Measurements from ENCODE around the gene ITPR3.
A peak's percentile ranks its signal among the peaks of the same experiment; 100 is the strongest.

ITPR3 gene

DNA sequence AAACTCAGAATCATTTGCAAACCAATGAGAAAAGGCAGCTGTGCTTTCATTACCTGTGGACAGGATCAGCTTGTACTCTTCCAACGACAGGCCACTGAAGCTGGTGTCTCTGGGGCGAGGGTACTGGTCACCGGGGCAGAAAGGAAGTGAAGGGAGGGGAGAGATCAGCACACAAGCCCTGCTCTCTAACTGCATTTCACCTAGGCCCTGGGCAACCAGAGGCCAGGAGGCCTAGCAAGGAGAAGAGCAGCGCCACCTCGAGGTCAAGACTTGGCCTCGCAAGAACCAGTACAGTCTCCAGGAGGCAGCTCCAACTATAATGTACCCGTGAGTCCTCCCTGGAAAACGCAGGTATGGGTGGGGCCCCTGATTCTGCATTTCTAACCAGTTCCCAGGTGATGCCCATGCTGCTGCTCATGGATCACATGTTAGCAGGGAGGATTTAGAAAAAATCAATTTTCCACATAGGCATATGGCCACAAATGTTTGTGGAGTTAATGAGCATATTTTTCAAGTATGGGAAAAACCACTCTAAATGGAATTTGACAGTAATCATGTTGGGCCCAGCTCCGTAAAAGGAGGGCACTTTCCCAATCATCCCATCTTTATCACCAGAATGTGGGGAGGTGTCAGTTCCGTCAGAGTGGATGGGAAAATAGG is 79.4 kb downstream of the ITPR3 start:
- peak; percentile 68 for DNase-seq (ENCODE audit: low spot score)

DNA sequence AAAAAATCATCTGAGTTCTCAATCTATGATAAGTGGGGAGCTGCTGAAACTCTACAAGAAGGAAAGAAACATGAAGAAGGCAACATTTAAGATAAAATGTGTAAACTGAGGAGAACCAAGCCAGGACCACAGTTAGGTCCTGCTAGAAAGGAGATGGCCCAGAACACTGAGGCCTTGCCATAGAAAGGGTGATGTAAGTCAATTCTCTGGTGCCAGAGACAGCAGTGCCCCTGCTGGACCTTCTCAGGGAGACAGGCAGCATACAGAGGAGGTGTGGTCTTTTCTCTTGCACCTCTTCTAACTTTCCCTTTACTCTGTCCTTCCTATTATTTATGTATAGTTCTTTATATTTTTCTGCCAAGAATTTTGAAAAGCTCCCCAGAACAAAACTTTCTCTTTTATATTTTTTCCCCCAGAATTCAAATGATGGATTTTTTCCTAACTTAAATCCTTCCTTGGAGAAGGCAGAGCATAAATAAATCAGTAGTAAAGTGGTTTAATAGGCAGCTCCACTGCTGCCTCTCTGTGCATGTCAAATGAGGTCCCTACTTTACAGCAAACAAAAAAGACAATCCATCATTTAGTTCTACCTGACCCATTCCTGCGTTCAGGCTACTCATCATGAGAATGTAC is 81.3 kb downstream of the ITPR3 start:
- DNase-seq (ENCODE audit: low spot score) = peak; percentile 81

GRCh38 chr6:33704215-33705066 is 83.3 kb downstream of the ITPR3 start:
- DNase-seq (ENCODE audit: low spot score) = no peak

DNA sequence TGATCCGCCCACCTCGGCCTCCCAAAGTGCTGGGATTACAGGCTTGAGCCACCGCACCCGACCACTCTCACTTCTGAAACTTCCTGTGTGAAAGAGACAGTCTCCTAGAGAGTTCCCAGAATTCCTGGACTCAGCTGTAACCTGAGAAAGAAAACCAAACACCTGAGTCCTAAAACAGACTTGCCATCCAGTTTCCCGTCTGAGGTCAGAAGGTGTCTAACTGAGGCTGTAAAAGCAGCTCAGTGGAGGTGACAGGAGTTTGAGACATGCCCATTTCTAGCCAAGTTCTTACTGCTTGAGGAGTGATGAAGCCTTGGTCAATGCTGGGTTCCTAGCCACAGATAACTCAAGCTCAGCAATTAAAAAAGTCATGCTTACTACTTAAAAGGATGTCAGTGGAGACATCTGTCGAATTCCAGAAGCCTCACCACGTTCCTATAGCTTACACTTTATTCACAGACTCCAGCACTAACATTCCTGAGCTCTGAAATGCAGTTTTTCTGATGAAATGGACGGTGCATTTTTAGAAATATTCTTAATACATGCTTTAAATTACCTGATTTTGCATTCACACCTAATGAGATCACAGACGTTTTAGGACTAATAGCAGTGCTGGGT is 84.3 kb downstream of the ITPR3 start:
- no peak for DNase-seq (ENCODE audit: low spot score)

DNA sequence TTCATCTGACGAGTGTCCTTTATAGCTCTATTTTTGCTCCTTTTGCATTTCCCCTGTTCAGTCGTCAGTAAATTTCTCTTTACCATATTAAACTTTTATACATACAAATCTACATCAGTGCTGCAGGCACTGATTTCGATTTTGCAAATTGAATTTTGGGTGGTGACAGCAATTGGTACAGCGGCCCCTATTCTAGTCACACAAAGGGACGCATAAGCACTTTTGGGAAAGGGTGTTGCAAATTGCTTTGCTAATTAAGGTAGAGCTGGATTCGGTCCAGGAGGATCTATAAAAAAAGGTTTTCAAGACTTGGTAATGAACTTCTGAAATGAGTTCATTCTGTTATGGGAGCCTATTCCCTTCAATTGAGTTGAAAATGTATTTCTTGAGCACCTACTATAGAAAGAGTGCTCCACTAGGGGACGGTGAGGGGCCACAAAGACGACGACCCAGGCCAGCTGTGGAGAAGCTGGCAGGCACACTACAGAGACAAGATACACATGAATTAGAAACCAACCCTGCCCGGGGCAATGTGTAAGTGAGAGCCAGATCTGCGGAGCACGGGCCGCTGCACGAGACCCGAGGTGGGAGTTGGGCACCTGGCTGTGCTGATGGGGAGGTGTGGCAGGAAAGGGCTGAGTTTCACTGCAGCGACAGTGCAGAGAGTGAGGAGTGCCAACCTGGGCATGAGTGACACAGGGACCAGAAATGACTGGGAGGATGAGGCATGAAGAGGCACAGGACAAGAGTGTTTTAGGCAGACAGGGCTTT is 85.0 kb downstream of the ITPR3 start:
- DNase-seq (ENCODE audit: low spot score) = no peak

DNA sequence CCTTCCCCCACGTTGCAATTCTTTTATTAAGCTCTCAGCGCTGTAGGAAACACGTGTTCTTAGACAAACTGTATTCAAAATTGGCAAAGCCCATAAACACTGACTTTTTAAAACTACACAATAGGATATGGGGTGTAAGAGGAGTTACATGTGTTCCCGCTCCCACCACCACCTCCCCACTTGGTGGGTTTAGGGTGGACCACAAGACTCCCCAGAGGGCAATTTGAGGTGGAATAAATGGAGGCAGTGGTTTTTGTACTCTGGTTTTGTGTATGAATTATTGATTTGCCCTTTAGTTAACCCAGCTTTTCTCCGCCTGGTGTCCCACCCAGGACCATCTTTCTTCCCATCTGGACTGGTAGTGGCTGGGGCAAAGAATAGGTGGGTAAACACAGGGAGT is 86.6 kb downstream of the ITPR3 start:
- DNase-seq (ENCODE audit: low spot score) = no peak

- no peak for DNase-seq (ENCODE audit: low spot score)
These were observed 87.5 kb downstream of the ITPR3 start for GRCh38 chr6:33708516-33709204.

- DNase-seq (ENCODE audit: low spot score) = no peak
These were observed 88.6 kb downstream of the ITPR3 start for GRCh38 chr6:33709605-33710295.

GRCh38 chr6:33710296-33711121 is 89.4 kb downstream of the ITPR3 start:
- DNase-seq (ENCODE audit: low spot score) = no peak

DNA sequence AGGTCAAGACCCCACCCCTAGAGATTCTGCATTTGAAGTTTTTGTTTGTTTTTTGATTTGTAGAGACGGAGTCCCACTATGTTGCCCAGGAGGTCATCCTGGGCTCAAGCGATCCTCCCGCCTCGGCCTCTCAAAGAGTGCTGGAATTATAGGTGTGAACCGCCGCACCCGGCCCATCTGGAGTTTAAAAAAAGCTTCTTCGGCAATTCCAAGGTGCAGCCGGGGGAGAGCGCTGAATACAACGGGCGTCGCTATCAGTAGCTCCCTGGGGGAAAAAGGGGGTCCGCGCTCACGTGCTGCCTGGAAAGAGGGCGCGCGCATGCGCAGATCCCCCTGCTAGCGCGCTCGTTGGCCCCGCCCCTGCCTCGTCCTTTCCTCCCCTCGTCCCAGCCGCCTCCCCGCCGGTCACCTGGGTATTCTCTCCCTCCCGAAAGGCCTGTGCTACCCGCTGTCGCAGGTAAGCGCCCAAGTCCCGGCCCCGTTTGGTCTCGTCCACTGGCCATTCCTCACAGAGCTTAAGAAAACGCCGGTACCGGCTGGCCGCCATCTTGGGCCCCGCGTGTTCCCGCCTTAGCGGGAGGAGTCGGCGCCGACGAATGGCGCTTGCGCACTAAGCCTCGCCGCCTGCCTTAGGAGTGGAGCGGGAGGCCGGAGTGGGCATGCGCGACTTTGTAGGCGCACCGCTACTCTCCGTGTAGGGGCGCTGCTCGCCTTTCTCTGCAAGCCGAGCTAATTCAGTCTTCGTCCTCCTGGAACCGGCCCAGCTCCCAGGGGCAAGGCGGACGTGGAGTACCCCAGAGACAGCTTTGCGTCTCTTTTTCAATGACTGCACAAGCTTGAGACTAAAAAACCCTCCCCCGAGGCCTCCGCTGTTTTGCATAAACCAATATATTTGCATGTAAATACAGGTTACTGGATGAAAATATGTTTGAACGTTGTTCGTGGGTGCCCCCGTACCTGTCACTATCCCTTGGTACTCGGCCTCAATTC is 90.3 kb downstream of the ITPR3 start, which contains the start of gene UQCC2:
Gene UQCC2 (minus strand): TSS at position 561 of the 990 bp plus-strand sequence. CDS start 14 bp downstream, at position 547.
- DNase-seq (ENCODE audit: low spot score) = peak; percentile 100

- no peak for DNase-seq (ENCODE audit: low spot score)
These were observed 91.8 kb downstream of the ITPR3 start for GRCh38 chr6:33712914-33713313.

GRCh38 chr6:33713786-33714185 is 92.7 kb downstream of the ITPR3 start:
- no peak for DNase-seq (ENCODE audit: low spot score)

DNA sequence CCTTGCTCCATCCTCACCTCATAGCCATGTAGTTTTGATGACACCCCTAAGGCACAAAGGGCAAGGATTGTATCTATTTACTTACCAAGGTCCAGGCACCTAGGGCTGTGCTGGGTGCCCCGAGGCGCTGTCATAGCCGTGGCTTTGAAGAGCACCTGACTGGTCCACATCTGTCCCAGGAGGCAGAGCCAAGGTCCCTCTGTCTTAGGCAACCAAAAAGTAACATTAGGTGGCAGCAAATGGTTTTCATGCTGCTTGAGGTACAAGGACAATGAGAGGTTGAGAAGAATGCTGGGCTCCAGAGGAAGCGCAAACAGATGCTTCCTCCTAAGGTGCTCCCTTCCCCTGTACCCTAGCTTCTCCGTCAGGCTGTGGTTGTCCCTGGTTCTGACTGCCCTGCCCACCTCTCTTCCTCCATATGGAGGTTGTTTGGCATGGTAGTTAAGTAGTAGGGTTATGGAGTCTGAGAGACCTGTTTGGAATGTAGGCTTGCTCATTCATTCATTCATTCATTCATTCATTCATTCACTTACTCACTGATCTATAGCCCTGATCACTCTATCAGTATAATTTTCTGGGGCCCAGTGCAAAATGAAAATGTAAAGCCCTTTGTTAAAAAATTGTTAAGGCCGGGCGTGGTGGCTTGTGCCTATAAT is 93.4 kb downstream of the ITPR3 start:
- DNase-seq (ENCODE audit: low spot score) = no peak

- no peak for DNase-seq (ENCODE audit: low spot score)
These were observed 95.3 kb downstream of the ITPR3 start for GRCh38 chr6:33716379-33716778.

- no peak for DNase-seq (ENCODE audit: low spot score)
These were observed 95.9 kb downstream of the ITPR3 start for GRCh38 chr6:33716890-33717632.

GRCh38 chr6:33717934-33718455 is 96.9 kb downstream of the ITPR3 start:
- DNase-seq (ENCODE audit: low spot score) = no peak

- DNase-seq (ENCODE audit: low spot score) = no peak
These were observed 97.6 kb downstream of the ITPR3 start for GRCh38 chr6:33718713-33719112.
